ENCODE measurements around the gene AJAP1.
A peak's percentile ranks its signal among the peaks of the same experiment; 100 is the strongest.

Gene AJAP1

GRCh38 chr1:4648657-4649056 is 5.8 kb upstream of the AJAP1 start:
- no peak for TF ChIP-seq CTCF (IDR thresholded peaks at IDR 0.05; ENCODE audit: borderline replicate concordance, control extremely low read depth, extremely low read depth, insufficient read depth, missing control alignments)
- DNase-seq (ENCODE audit: low spot score) = no peak
- in situ Hi-C loops (cut with MboI; ENCODE audit: low sequenced_read_pairs, unreplicated experiment) = no loop called here

DNA sequence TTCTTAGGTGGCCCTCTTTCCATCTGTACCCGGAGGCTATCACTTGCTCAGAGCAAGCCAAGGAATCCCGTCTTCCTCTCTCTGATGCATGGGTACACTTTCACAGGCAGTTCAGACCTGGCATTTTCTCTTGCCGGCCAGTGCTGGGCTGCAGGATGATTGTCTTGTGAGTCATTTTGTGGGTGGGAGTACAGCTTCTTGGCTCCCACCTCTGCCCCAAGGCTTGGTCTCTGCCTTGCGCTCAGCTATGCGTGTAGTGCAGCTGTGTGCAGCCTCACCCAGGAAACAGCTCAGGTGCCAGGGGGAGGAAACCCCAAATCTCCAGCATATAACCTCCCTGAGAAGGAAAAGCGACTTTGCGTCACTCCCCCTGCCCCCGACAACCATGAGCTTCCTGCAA is 3.9 kb upstream of the AJAP1 start:
- no peak for DNase-seq (ENCODE audit: low spot score)
- in situ Hi-C loops (cut with MboI; ENCODE audit: low sequenced_read_pairs, unreplicated experiment) = no loop called here
- TF ChIP-seq CTCF (IDR thresholded peaks at IDR 0.05; ENCODE audit: borderline replicate concordance, control extremely low read depth, extremely low read depth, insufficient read depth, missing control alignments) = no peak

GRCh38 chr1:4650981-4651380 is 3.4 kb upstream of the AJAP1 start:
- no peak for TF ChIP-seq CTCF (IDR thresholded peaks at IDR 0.05; ENCODE audit: borderline replicate concordance, control extremely low read depth, extremely low read depth, insufficient read depth, missing control alignments)
- in situ Hi-C loops (cut with MboI; ENCODE audit: low sequenced_read_pairs, unreplicated experiment) = no loop called here
- no peak for DNase-seq (ENCODE audit: low spot score)

- peak; percentile 86 for DNase-seq (ENCODE audit: low spot score)
- peak; percentile 98 for TF ChIP-seq CTCF (IDR thresholded peaks at IDR 0.05; ENCODE audit: borderline replicate concordance, control extremely low read depth, extremely low read depth, insufficient read depth, missing control alignments)
- in situ Hi-C loops (cut with MboI; ENCODE audit: low sequenced_read_pairs, unreplicated experiment) = no loop called here
These were observed 1.6 kb upstream of the AJAP1 start for GRCh38 chr1:4652631-4653327.

DNA sequence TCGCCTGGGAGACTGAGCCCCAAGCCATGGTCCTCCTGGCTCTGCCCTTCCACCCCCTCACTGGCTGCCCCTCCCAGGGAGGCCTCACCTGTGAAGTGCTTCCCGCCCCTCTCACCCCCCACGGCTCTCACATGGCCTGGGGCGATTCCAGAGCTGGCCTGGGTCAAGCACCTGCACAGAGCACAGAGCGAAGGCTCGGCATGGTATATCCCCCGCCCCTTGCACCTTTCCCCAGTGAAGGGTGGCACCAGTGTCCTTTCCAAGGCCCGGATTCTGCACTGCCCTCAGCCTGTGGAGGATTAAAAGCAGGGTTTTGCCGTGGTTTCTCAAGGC is 1.1 kb upstream of the AJAP1 start:
- DNase-seq (ENCODE audit: low spot score) = no peak
- in situ Hi-C loops (cut with MboI; ENCODE audit: low sequenced_read_pairs, unreplicated experiment) = no loop called here
- no peak for TF ChIP-seq CTCF (IDR thresholded peaks at IDR 0.05; ENCODE audit: borderline replicate concordance, control extremely low read depth, extremely low read depth, insufficient read depth, missing control alignments)

GRCh38 chr1:4654764-4655673 is 610 bp downstream of the AJAP1 start:
- DNase-seq (ENCODE audit: low spot score) = peak; percentile 37
- in situ Hi-C loops (cut with MboI; ENCODE audit: low sequenced_read_pairs, unreplicated experiment) = no loop called here
- TF ChIP-seq CTCF (IDR thresholded peaks at IDR 0.05; ENCODE audit: borderline replicate concordance, control extremely low read depth, extremely low read depth, insufficient read depth, missing control alignments) = no peak

Measured in GM13976 (cell line).